SK-N-MC (cell line): ENCODE measurements around the gene CUX1.

Experiments
- EZH2 ChIP-seq: fragments of 200-600 bp; sonication (generic); IDR thresholded peaks from one replicate; pipeline ENCODE4 v1.6.1; 2017; ENCODE audit warnings: antibody characterized with exemption
- FOXP2 ChIP-seq: optimal IDR thresholded peaks from 2 replicates; pipeline ENCODE3; 2011; ENCODE audit warnings: mild to moderate bottlenecking, moderate library complexity; ENCODE audit not compliant: insufficient read depth; ENCODE audit errors: extremely low read length, control extremely low read depth
- POLR2AphosphoS5 ChIP-seq: IDR thresholded peaks from 2 replicates; pipeline ENCODE4 v1.6.1; 2012; ENCODE audit warnings: mild to moderate bottlenecking, low read depth, low read length, borderline replicate concordance

DNA sequence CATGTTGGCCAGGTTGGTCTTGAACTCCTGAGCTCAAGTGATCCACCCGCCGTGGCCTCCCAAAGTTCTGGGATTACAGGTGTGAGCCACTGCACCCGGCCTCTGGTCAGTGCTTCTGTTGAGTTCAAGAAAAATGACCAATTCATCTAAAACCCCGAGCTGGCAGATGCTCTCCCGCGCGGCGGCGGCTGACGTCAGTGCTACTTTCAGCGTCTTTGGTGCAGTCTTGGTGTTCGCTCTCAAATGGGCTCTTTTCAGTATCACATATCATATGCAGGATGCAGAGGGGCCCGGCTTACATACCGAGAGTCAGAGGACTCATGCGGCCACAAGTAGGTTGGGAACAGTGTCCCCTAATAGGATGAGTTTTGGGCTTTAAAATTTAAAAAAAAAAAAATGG lies 125.9 kb downstream of the CUX1 start:
- no peak for TF ChIP-seq FOXP2
- TF ChIP-seq POLR2AphosphoS5: no peak
- TF ChIP-seq EZH2: no peak
